Neural cell (in vitro differentiated cells): ENCODE measurements around the gene HTD2. TPM values are rescaled to one million over a fixed set of nuclear protein-coding genes. Genes with fewer than 3 reads are reported as not detected.

Experiments used
- H2AFZ ChIP-seq: fragments of 200-600, 300-800 bp; sonication (generic), shearing (Covaris generic); 2 replicates; pipeline ENCODE4 v1.6.0; 2014; ENCODE audit warnings: low read depth, mild to moderate bottlenecking, antibody characterized with exemption, low read length, moderate library complexity
- H3F3A ChIP-seq: fragments of 200-600 bp; shearing (Covaris generic); 2 replicates; pipeline ENCODE4 v1.6.1; 2016; ENCODE audit warnings: mild to moderate bottlenecking, moderate library complexity, mixed read lengths, antibody characterized with exemption, low read length; ENCODE audit not compliant: insufficient read depth, poor library complexity, severe bottlenecking
- H3K27ac ChIP-seq: fragments of 200-600, 300-800 bp; sonication (generic), shearing (Covaris generic); 2 replicates; pipeline ENCODE4 v1.5.1; 2014; ENCODE audit warnings: mild to moderate bottlenecking, low read length, moderate library complexity
- H3K27me3 ChIP-seq: fragments of 300-800, 200-600 bp; sonication (generic), shearing (Covaris generic); 2 replicates; pipeline ENCODE4 v1.6.0; 2014; ENCODE audit warnings: mild to moderate bottlenecking, low read depth, low read length, moderate library complexity; ENCODE audit not compliant: insufficient read depth
- H3K36me3 ChIP-seq: fragments of 300-800, 200-600 bp; sonication (generic), shearing (Covaris generic); 2 replicates; pipeline ENCODE4 v1.5.1; 2014; ENCODE audit warnings: mild to moderate bottlenecking, antibody characterized with exemption, low read length, moderate library complexity; ENCODE audit not compliant: insufficient read depth
- H3K4me2 ChIP-seq: fragments of 300-800, 200-600 bp; sonication (generic), shearing (Covaris generic); 2 replicates; pipeline ENCODE4 v1.6.0; 2014; ENCODE audit warnings: mild to moderate bottlenecking, low read length
- H3K4me3 ChIP-seq: fragments of 300-800, 200-600 bp; sonication (generic), shearing (Covaris generic); 2 replicates; pipeline ENCODE4 v1.5.1; 2014; ENCODE audit warnings: mild to moderate bottlenecking, low read length, moderate library complexity
- H3K79me2 ChIP-seq: fragments of 200-600 bp; shearing (Covaris generic); replicated peaks from 2 replicates; pipeline ENCODE4 v1.6.0; 2014; ENCODE audit warnings: mild to moderate bottlenecking, low read length, moderate library complexity; ENCODE audit not compliant: insufficient read depth
- H3K9ac ChIP-seq: fragments of 300-800, 200-600 bp; sonication (generic), shearing (Covaris generic); 2 replicates; pipeline ENCODE4 v1.6.1; 2016; ENCODE audit warnings: mild to moderate bottlenecking, low read length, mixed read lengths
- H3K9me2 ChIP-seq: fragments of 200-600 bp; shearing (Covaris generic); 2 replicates; pipeline ENCODE4 v1.6.1; 2016; ENCODE audit warnings: mild to moderate bottlenecking, low read length, mixed read lengths; ENCODE audit not compliant: insufficient read depth
- H3K9me3 ChIP-seq: fragments of 200-600, 300-800 bp; sonication (generic), shearing (Covaris generic); 2 replicates; pipeline ENCODE4 v1.6.1; 2016; ENCODE audit warnings: mild to moderate bottlenecking, mixed run types, low read length, moderate library complexity, mixed read lengths
- H4K20me1 ChIP-seq: fragments of 200-600 bp; shearing (Covaris generic); 2 replicates; pipeline ENCODE4 v1.6.1; 2016; ENCODE audit warnings: mild to moderate bottlenecking, mixed run types; ENCODE audit not compliant: insufficient read depth
- EP300 ChIP-seq: fragments of 450-650 bp; conservative IDR thresholded peaks from 2 replicates; pipeline ENCODE4 v1.6.1; 2014; ENCODE audit warnings: antibody characterized with exemption, mild to moderate bottlenecking, moderate library complexity; ENCODE audit not compliant: poor library complexity, severe bottlenecking
- EZH2 ChIP-seq: fragments of 200-600, 300-800 bp; shearing (Covaris generic), sonication (generic); IDR thresholded peaks from 2 replicates; pipeline ENCODE4 v1.6.1; 2014; ENCODE audit warnings: antibody characterized with exemption, low read length, borderline replicate concordance, mild to moderate bottlenecking; ENCODE audit not compliant: insufficient read depth, poor library complexity, severe bottlenecking
- MXI1 ChIP-seq: fragments of 450-650 bp; conservative IDR thresholded peaks from 2 replicates; pipeline ENCODE4 v1.6.1; 2014; ENCODE audit warnings: antibody characterized with exemption, mild to moderate bottlenecking; ENCODE audit not compliant: poor library complexity, severe bottlenecking
- POLR2AphosphoS5 ChIP-seq: IDR thresholded peaks from 2 replicates; pipeline ENCODE4 v1.6.1; 2012
- RAD21 ChIP-seq: fragments of 450-650 bp; conservative IDR thresholded peaks from 2 replicates; pipeline ENCODE4 v1.6.1; 2014; ENCODE audit warnings: antibody characterized with exemption, mild to moderate bottlenecking, moderate library complexity
- SMC3 ChIP-seq: fragments of 450-650 bp; conservative IDR thresholded peaks from 2 replicates; pipeline ENCODE4 v1.6.1; 2014; ENCODE audit warnings: antibody characterized with exemption, mild to moderate bottlenecking, moderate library complexity; ENCODE audit not compliant: poor library complexity
- TAF1 ChIP-seq: IDR thresholded peaks from 2 replicates; pipeline ENCODE4 v1.6.1; 2012; ENCODE audit warnings: low read depth
- polyA plus RNA-seq: library from polyadenylated mRNA; depleted of rRNA; stranded (reverse); fragments of >200 nt; gene quantifications from 2 replicates; pipeline ENCODE4 v1.2.3, GENCODE V29; 2014
- TF ChIP-seq, protein P1 (sequence below): IDR thresholded peaks from 2 replicates; pipeline ENCODE4 v1.6.1; 2012; ENCODE audit warnings: borderline replicate concordance
- TF ChIP-seq, protein P2 (sequence below): fragments of 450-650 bp; IDR thresholded peaks from 2 replicates; pipeline ENCODE4 v1.5.1; 2014; ENCODE audit warnings: antibody characterized with exemption, mild to moderate bottlenecking, moderate library complexity; ENCODE audit not compliant: poor library complexity, severe bottlenecking

HTD2 gene
- polyA plus RNA-seq, 1 donor from 2014 or later, result 19.0 TPM

DNA sequence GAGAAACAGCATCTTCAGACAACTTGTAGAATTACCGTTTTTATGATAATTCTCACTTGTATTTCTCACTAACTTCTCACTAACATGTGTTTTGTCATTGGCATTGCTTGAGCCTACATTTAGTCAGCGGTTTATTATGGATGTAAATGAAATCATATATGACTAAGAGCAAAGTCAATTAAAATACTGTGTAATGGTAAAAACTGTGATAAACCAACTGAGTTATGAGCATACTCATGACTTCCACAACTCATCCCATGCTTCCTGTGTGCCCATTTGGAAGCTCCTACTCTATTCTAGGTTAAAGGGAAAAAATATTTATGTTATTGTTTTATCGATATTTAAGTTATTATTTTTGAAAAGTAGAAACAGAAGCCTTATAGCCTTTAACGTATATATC is 39.1 kb downstream of the HTD2 start:
- no peaks in the 10 kb centered on the region for H3K79me2 ChIP-seq

DNA sequence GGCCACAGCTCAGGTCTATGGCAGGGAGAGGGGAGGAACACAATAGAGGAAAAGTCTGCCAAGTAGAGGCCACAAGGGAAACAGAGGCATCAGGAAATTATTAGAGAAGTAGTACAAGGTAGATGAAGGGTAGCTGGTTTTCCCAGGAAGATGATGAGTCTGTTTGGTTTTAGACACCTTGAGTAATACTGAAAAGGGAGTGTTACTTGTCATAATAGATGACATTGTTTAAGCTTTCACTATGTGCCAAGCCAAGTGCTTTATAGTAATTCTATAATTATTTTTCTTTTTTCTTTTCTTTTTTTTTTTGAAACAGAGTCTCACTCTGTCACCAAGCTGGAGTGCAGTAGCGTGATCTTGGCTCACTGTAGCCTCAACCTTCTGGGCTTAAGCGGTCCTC is 40.0 kb downstream of the HTD2 start:
- no peaks in the 10 kb centered on the region for H3K36me3 ChIP-seq
- no peak overlapping the region for H3K27ac ChIP-seq
- no peaks in the 10 kb centered on the region for H3K27me3 ChIP-seq
- no peaks in the 10 kb centered on the region for H4K20me1 ChIP-seq
- H3K79me2 ChIP-seq, result no peaks in the 10 kb centered on the region
- no peaks in the 10 kb centered on the region for H3F3A ChIP-seq
- no peak overlapping the region for H3K9ac ChIP-seq
- no peaks in the 10 kb centered on the region for H3K9me2 ChIP-seq
- H3K9me3 ChIP-seq, result no peaks in the 10 kb centered on the region
- H3K4me3 ChIP-seq, result no peak overlapping the region
- H2AFZ ChIP-seq, result no peak overlapping the region
- H3K4me2 ChIP-seq, result no peak overlapping the region
- TF ChIP-seq MXI1, result no peak
- TF ChIP-seq EP300, result no peak
- TF ChIP-seq, protein P1, sequence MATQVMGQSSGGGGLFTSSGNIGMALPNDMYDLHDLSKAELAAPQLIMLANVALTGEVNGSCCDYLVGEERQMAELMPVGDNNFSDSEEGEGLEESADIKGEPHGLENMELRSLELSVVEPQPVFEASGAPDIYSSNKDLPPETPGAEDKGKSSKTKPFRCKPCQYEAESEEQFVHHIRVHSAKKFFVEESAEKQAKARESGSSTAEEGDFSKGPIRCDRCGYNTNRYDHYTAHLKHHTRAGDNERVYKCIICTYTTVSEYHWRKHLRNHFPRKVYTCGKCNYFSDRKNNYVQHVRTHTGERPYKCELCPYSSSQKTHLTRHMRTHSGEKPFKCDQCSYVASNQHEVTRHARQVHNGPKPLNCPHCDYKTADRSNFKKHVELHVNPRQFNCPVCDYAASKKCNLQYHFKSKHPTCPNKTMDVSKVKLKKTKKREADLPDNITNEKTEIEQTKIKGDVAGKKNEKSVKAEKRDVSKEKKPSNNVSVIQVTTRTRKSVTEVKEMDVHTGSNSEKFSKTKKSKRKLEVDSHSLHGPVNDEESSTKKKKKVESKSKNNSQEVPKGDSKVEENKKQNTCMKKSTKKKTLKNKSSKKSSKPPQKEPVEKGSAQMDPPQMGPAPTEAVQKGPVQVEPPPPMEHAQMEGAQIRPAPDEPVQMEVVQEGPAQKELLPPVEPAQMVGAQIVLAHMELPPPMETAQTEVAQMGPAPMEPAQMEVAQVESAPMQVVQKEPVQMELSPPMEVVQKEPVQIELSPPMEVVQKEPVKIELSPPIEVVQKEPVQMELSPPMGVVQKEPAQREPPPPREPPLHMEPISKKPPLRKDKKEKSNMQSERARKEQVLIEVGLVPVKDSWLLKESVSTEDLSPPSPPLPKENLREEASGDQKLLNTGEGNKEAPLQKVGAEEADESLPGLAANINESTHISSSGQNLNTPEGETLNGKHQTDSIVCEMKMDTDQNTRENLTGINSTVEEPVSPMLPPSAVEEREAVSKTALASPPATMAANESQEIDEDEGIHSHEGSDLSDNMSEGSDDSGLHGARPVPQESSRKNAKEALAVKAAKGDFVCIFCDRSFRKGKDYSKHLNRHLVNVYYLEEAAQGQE, result no peak
- no peak for TF ChIP-seq RAD21
- no peak for TF ChIP-seq TAF1
- TF ChIP-seq, protein P2, sequence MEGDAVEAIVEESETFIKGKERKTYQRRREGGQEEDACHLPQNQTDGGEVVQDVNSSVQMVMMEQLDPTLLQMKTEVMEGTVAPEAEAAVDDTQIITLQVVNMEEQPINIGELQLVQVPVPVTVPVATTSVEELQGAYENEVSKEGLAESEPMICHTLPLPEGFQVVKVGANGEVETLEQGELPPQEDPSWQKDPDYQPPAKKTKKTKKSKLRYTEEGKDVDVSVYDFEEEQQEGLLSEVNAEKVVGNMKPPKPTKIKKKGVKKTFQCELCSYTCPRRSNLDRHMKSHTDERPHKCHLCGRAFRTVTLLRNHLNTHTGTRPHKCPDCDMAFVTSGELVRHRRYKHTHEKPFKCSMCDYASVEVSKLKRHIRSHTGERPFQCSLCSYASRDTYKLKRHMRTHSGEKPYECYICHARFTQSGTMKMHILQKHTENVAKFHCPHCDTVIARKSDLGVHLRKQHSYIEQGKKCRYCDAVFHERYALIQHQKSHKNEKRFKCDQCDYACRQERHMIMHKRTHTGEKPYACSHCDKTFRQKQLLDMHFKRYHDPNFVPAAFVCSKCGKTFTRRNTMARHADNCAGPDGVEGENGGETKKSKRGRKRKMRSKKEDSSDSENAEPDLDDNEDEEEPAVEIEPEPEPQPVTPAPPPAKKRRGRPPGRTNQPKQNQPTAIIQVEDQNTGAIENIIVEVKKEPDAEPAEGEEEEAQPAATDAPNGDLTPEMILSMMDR, result no peak
- TF ChIP-seq SMC3, result no peak
- no peak for TF ChIP-seq EZH2
- no peak for TF ChIP-seq POLR2AphosphoS5

More for the DNA sequence above, 39.1 kb downstream of the HTD2 start:
- Histone ChIP-seq H3K9me3 (no peaks in the 10 kb centered on the region), H3K36me3 (no peaks in the 10 kb centered on the region), H3K27me3 (no peaks in the 10 kb centered on the region), H3K4me3 (no peak overlapping the region), H2AFZ (no peak overlapping the region), H3K27ac (no peak overlapping the region), H3F3A (no peaks in the 10 kb centered on the region), H3K9me2 (no peaks in the 10 kb centered on the region), H3K9ac (no peak overlapping the region), H3K4me2 (no peak overlapping the region), H4K20me1 (no peaks in the 10 kb centered on the region)
- TF ChIP-seq SMC3 (no peak), TAF1 (no peak), MXI1 (no peak), EZH2 (no peak), EP300 (no peak), POLR2AphosphoS5 (no peak), RAD21 (no peak)
- TF ChIP-seq, protein P1, result no peak
- TF ChIP-seq, protein P2, result no peak
